ENCODE results near the gene SERBP1.

SERBP1 gene

DNA sequence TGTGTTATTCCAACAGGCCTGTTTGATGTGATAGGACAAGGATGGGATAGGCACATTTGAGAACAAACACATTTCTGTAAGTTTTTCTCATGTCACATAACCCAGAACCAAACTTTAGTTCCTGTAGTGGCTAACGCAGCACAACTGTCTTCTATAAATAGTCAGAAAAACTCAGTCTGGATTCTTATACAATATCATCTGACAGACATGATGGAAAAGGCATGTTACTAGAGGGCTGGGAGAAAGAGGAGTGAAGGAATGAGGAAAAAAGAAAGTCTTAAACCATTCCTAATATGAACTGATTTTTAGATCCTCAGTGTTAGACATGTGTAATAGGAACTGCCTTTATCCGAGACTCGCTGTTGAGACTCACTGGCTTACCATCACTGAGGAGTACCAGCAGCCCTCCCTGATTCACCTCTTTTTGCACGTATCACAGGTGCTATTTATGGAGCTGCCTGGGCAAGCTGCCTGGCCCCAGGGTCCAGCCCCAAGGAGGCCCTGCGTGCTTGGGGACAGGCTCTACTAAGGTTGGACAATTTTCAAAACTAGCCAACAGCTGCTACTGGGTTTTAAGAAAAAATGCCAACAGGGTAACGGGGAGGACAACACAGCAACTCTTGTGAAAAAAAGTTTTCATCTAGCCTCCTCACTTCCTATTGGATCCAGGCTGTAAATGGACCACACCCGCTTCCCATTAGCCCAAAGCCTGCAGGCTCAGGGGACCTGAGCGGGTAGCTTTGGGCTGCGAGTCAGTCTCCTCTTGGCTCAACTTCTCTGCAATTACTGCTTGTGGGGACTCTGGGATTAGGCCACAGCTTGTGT is 30.7 kb upstream of the SERBP1 start:
- Mint-ChIP-seq H3K4me1 (peaks cover 20% of the 10 kb centered on the region), H3K9me3 (no peaks in the 10 kb centered on the region), H3K36me3 (ENCODE audit: low read depth) (no peaks in the 10 kb centered on the region), H3K27me3 (ENCODE audit: low read depth, poor library complexity) (peaks cover 19% of the 10 kb centered on the region), H3K4me3 (no peak overlapping the region), H3K27ac (no peak overlapping the region)
- DNase-seq, result no peak
- TF ChIP-seq, protein P1, sequence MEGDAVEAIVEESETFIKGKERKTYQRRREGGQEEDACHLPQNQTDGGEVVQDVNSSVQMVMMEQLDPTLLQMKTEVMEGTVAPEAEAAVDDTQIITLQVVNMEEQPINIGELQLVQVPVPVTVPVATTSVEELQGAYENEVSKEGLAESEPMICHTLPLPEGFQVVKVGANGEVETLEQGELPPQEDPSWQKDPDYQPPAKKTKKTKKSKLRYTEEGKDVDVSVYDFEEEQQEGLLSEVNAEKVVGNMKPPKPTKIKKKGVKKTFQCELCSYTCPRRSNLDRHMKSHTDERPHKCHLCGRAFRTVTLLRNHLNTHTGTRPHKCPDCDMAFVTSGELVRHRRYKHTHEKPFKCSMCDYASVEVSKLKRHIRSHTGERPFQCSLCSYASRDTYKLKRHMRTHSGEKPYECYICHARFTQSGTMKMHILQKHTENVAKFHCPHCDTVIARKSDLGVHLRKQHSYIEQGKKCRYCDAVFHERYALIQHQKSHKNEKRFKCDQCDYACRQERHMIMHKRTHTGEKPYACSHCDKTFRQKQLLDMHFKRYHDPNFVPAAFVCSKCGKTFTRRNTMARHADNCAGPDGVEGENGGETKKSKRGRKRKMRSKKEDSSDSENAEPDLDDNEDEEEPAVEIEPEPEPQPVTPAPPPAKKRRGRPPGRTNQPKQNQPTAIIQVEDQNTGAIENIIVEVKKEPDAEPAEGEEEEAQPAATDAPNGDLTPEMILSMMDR (IDR thresholded peaks at IDR 0.05), result no peak

- H3K4me3 Mint-ChIP-seq, result no peak overlapping the region
- H3K36me3 Mint-ChIP-seq (ENCODE audit: low read depth), result no peaks in the 10 kb centered on the region
- H3K27me3 Mint-ChIP-seq (ENCODE audit: low read depth, poor library complexity), result peaks cover 13% of the 10 kb centered on the region
- no peak overlapping the region for H3K27ac Mint-ChIP-seq
- H3K4me1 Mint-ChIP-seq, result peaks cover 8% of the 10 kb centered on the region
- no peak for DNase-seq
- no peaks in the 10 kb centered on the region for H3K9me3 Mint-ChIP-seq
- TF ChIP-seq, protein P1 (IDR thresholded peaks at IDR 0.05), result no peak
Observed at GRCh38 chr1:67459068-67459467, 28.9 kb upstream of the SERBP1 start.

DNA sequence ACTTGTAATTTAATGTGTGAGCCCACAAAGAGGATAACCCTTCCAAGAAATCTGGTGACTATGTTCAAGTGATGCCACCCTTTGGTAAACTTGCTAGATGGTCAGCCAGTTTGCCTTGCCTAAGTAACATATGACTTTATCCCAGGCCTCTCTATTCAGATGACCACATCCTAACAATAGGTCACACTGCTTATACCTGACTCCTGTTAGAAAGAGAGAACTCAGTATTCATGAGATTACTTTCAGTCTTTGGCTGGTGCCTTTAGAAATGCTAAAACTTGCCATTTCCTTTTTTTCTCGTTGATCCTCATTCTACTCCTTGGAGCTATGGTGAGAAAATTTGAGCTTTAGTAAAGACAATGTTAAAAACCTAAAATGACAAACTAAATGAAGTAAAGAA is 28.5 kb upstream of the SERBP1 start:
- TF ChIP-seq, protein P1 (IDR thresholded peaks at IDR 0.05), result no peak
- Mint-ChIP-seq H3K9me3 (no peaks in the 10 kb centered on the region), H3K36me3 (ENCODE audit: low read depth) (no peaks in the 10 kb centered on the region), H3K27me3 (ENCODE audit: low read depth, poor library complexity) (peaks cover 10% of the 10 kb centered on the region), H3K27ac (no peak overlapping the region), H3K4me1 (peaks cover 4% of the 10 kb centered on the region), H3K4me3 (no peak overlapping the region)
- no peak for DNase-seq

GRCh38 chr1:67457247-67457646 is 27.0 kb upstream of the SERBP1 start:
- TF ChIP-seq, protein P1 (IDR thresholded peaks at IDR 0.05), result no peak
- Mint-ChIP-seq H3K27ac (no peak overlapping the region), H3K36me3 (ENCODE audit: low read depth) (no peaks in the 10 kb centered on the region), H3K9me3 (no peaks in the 10 kb centered on the region), H3K4me3 (no peak overlapping the region), H3K4me1 (no peaks in the 10 kb centered on the region), H3K27me3 (ENCODE audit: low read depth, poor library complexity) (peaks cover 7% of the 10 kb centered on the region)
- no peak for DNase-seq

DNA sequence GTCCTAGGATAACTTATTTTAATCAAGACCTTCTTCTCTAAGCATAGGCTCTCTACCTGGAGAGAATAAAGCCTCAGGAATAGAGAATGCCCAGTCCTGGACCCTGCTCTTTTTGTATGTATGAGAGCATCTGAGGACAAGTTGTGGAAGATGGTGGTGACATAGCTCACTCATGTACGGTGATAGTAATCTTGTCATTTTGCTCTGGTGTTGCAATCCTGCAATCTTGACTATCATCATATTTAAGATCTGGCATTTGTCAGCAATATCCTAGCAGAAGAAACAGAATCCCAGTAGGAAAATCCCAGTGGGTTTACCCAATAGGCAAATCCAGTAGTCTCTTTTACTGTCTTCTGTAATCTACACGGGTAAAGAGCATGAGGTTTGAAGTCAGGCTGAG is 21.6 kb upstream of the SERBP1 start:
- no peaks in the 10 kb centered on the region for H3K36me3 Mint-ChIP-seq (ENCODE audit: low read depth)

More for the DNA sequence above, 21.6 kb upstream of the SERBP1 start:
- Mint-ChIP-seq H3K27ac (no peak overlapping the region), H3K9me3 (no peaks in the 10 kb centered on the region), H3K4me3 (no peak overlapping the region), H3K27me3 (ENCODE audit: low read depth, poor library complexity) (peaks cover 8% of the 10 kb centered on the region), H3K4me1 (no peaks in the 10 kb centered on the region)
- DNase-seq, result no peak
- TF ChIP-seq, protein P1 (IDR thresholded peaks at IDR 0.05), result no peak

Data from nephron progenitor cell (in vitro differentiated cells).